HG03354 (cell line): ENCODE measurements around the gene L1CAM.

Experiments used
- ATAC-seq: cut with Tn5 transposase; IDR thresholded peaks from one replicate; pipeline ENCODE4 v1.9.1; 2021; ENCODE audit warnings: mild to moderate bottlenecking; ENCODE audit not compliant: unreplicated experiment, poor library complexity, severe bottlenecking

The L1CAM gene

DNA sequence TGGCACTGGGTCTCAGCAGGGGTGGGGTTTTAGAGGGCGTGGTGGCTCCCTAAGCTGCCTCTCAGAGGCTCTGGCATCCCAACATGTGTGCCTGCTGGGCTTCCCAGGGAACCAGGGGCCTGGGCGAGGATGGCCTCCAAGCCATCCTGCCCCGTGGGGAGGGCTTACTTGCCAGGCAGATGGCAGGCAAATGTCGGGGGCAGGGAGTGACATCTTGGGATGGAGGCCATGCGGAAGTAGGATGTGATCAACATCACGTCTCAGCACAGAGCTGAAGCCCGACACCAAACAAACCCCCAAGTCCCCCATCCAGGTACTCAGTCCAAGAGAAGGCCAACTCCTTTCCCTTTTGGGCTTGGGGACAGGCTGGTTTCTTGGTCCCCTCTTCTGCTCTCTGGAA is 4.7 kb downstream of the L1CAM start:
- ATAC-seq = no peak

DNA sequence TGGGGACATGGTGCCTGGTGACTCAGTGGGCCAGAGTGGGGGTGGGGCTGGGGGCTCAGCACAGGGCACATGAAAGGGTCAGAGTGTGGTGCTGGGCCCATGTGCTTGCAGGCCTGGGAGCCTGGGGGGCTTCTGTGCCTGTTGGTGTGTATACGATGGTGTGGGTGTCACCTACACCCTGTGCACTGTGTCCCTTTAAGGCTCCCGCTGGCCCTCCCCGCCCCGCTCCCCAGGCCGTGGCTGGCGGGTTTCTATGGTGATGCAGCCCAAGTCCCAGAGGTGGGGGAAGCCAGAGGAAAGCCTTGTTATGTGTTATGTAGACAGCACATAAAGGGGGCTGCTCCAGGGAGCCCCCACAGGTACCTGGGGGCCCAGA is 5.5 kb downstream of the L1CAM start:
- no peak for ATAC-seq

DNA sequence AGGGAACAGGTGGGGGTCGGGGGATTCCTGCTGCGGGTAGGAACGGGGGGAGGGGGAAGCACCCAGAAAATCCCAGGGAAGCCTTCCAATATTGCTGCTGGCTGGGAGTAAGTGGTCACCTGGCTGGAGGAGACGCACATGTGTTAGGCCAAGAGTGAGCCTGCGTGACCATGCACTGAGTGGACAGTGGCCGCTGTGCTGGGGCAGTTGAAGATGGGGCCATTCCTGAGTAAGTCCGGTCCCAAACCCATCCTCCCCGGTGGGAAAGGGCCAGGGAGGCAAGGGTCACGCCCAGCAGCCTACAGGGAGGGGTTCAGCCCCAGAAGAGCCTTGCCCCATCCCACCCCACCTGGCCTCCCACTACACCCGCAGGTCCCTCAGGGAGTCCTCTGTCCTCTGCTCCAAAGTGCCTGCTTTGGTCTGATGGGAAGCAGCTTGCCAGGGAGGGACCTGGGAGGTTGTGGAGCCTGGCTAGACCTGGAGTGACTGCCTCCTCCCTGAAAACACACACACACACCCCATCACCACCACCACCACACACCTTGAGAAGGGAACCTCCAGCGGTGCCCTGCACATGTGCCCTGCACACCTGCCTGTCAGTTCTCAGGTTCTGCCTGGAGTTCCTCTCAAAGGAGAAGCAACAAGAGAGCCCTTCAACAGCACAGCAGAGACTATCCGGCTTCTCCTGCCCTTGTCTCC is 6.1 kb downstream of the L1CAM start:
- ATAC-seq = no peak

DNA sequence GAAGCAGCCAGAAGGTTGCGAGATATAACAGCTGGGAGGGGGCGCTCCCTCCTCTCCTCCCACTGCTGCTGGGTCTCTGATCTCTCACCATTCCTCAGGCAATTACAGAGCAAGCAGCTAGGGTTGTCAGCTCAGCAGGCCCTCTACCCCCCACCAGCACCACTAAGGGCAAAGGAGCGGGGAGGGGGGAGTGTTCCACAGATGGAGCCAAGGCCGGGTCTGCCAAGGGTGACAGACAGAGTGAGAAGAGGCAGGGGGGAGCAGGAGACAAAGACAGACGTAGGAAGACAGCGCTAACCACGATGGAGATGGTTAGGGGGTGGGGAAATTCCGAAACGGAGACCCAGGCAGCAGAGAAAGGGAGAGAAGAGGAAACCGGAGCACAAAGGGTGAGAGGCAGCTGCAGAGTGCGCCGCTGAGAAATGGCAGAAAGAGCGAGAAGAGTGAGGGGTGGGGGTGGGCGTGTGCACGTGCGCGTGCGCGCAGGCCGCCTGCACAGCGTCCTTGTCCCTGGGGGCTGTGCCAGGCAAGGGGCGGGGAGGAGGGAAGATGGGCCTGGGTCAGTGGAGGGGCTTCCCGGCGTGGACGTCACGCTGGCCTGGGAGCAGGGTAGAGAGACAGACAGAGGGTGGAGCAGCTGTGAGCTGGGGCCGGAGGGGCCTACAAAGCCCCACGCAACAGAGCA is 6.9 kb downstream of the L1CAM start:
- no peak for ATAC-seq

DNA sequence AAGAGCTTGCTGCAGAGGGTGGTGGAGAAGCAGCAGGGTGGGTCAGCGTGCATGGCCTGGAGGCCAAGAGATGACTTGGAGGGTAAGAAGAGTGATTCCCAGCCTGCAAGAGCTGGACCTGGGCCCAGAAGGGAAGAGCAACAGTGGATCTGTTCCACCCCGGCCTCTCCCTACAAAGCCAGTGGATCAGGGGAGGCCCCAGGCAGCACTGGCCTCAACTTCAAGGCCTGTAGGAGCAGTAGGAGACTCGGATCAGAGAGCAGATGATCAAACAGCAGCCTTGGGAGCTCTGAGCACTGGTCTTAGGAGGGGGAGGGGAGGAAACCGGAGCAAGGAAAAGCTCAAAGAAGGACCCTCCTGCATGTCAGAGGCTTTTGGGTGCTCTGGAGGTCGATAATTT is 7.6 kb downstream of the L1CAM start:
- no peak for ATAC-seq

DNA sequence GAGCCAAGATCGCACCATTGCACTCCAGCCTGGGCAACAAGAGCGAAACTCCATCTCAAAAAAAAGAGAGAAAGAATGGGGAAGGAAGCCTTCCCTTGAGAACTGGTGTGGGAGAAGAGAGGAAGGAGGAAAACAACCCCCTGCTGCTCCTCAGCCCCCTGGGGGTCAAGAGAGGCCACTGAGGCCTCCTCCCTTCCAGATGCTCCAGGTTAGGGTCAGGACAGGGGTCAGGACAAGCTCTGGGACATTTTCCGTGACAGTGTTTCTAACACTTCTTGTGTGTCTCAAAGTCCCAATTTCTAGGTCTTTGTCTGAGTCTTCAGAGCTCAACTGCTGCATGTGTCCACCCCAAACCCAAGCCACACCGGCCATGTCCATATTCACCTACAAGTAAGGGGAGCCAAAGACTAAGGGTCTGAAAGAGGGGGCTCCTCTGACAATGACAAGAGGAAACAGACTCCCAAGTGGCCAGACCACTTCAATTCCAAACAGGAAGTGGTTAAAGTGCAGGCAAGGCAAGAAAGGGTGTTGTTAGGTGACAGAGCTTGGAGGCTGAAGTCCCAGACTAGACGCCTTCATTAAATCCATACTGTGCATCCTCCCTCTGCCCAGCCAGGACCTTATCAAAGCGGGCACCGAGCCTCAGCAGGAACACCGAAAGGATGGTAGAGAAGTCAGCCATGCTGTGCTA is 8.3 kb downstream of the L1CAM start:
- no peak for ATAC-seq

DNA sequence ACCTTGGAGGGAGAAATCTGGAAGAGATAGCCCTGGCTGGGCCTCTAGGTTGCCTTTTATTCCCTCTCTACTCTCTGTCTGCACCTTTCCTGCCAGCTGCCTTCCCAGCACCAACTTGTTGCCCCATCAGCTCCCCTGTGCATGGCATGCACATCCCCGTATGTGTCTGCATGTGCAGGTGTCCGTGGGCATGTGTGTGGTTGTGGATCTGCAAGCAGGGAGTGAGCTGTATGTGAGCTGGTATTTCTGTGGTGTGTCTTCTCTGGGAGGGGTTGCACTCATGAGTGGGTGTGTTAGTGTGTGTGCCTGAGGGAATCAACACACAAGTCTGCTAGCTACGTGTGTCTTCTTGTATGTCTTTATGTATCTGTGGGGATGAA is 9.9 kb downstream of the L1CAM start:
- ATAC-seq = no peak

DNA sequence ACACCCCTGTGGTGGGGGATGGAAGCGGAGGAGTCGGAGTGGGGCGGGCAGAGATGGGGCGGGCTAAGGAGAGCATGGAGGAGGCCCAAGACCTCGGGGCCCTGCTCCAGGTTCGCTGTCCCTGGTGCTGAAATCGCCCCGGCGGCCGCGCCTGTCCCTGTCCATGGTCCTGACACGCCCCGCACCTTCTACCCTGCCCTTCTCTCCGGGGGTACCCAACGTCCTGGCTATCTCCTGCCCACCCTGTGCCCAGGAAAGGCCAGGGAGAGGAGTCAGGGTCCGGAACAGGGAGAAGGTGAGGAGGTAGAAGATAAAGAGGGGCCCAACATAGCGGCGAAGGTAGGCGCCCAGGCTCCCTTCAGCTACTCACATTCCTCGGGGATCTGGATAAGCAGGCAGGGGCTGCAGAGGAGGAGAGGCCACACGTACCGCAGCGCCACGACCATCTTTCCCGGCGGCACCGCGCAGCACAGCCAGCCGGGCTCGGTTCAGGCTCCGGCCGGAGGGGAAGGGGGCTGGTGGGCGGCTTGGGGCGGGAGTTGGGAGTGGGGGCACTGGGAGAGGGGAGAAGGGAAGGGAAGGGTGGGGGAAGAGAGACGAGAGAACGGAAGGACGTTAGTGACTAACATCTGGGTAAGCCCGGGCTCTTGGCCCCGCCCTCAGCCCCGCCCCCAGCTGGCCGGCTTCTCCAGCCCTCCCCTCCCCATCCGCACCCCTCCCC is 10.4 kb downstream of the L1CAM start:
- peak; percentile 43 for ATAC-seq

DNA sequence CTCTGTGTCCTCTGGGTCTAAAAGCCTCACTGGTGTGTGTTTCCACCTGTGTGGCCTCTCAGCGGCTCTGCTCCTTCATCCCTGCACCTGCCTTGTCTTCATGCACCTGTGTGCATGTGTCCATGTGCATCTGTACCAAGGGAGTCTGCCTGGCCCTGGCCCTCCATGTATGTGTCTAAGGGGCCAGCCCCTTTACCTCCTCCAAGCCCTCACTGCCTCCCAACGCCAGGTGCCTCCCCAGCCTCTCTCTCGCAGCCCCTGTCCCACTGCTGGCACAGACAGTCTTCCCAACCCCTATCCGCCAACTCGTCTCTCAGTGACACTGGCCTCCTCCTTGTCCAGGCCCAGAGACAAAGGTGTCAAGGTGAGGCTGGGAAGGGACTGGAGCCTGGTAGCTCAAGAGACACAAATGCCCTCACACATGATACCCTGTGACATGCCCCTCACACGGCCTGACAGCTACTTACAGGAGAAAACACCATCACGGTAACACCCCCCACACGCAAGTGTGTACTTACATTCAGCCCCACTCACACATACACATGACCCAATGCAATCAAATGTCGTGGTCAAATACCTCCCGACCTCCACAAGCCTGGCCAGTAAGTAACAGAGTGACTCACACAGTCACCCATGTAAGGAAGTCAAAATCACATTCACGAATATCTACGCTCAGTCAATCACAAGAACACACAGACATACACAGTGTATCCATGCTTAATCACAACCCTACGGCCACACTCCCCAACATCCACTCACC is 11.4 kb downstream of the L1CAM start:
- ATAC-seq = no peak

DNA sequence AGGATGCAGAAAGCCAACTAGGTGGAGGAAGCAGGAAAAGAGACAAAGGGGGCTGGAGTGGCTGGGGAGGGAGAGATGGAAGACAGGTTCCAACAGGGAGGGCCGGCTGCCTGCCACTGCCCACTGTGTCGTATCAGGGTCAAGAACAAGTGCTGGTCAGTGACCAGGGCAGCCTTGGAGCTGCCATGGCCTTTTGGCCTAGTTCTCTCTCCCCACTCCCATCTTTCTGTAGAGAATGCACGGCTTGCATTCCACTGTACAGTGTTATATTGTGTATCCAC is 11.9 kb downstream of the L1CAM start:
- no peak for ATAC-seq

DNA sequence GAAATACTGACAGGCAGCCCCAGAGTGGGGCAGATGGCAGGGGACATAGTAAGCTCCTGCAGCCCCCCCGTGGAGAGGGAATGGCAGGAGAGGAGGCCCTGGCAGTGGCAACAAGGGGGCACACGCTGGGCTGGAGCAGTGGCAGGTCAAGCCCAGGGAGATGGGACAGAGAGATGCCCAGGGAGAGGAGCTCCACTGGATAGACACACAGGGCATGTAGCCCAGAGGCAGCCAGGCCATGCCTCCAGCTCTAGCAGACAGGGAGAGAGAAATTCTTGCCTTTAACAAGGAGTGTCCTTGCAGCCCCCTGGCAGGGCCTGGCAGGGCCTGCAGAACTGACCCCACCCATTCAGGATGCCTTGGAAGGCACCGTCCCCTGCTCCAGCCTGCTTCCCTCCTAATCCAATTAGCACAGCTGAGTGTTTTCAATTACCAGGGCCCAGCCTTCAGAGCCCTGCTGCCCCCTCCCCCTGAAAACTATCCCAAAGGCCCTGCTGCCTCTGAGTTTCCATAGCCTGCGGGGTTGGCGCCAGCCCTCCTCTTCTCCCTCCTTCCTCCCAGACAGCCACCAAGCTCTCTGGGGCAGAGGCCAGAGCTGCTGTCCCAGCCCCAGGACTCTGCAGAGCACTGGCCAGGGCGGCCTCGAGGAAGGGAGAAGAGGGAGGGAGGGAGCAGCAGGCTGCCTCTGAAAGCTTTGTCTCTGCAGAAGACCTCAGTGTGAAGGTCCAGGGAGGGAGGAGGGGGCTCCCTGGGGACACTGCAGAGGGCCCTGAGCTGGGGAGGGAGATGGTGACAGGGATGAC is 12.5 kb downstream of the L1CAM start:
- no peak for ATAC-seq

DNA sequence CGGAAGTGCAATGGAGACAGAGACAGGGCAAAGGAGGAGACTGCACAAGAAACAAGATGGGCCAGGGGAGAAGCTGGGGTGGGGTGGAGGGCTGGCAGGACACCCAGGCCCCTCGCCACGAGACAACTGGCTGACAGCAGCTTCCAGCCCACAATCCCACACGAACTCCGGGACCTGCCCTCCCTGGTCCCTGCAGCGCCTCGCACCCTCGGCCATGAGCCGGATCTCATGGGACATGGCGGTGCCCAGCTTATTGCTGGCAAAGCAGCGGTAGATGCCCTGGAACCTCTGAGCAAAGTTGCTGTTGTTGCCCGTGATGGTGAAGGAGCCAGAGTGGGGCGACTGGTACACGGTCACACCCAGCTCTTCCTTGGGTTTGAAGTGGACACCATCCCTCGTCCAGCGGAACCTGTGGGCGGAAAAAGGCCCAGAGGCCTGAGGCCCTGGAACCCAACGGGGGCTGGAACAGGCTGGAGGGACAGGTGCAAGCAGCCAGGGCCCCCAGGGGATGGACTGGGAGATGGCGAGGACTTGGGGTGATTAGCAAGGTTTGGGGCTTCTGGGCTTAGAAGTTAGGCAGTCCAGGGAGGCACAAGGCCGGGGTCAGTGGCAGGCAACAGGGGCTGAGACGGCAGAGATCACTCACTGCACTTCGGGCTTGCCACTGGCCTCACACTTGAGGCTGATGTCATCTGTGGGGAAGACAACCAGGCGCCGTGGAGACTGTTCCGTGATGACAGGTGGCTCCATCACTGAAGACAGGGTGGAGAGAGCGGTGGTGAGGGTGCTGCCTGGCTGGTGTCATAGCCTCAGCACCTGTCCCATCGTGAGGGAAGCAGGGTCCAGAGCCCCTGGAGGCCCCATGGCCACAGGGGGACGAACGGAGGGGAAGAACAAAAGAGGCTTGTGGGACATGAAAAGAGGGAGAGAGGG is 13.8 kb downstream of the L1CAM start:
- no peak for ATAC-seq

DNA sequence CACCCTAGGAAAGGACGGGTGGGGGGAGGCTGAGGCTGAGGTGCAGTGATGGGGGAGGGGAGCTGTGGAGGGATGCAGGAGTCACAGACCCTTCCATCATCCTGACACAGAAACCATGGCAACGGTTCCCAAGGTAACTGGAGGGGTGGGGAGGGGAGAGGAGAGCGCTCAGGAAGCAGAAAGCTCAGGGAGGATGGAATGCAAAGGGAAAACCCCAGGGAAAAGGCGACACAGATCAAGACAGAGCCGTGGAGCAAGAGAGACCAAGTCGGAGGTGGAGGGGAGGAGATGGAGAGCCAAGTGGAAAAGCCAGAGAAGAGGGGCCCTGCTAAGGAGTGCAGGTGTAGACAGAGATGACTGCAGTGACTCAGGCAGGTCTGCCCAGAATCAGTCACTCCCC is 14.5 kb downstream of the L1CAM start:
- no peak for ATAC-seq

DNA sequence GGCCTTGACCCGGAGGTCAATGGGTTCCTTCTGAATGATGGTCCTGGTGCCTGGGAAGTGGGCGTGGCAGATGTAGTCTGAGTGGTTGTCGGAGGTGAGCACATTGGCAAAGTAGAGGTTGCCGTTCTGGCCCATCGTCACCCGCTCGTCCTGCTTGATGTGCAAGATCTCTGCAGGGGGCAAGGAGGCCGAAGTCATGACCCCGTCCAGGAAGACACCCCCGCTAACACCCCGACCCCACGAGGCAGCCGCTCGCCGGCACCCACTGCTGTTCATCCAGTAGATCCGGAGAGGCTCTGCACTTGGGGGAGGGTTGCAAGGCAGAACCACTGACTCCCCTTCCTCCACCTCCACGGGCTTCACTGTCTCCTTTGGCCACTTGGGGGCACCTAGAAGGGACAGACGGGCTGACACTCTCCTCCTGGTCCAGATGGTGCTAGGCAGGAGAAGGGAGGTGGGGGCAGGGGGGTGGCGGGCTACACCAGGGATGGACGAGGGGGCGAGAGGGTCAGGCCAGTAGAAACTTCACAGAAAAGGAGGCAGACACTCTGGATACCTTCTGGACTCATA is 15.1 kb downstream of the L1CAM start:
- no peak for ATAC-seq

DNA sequence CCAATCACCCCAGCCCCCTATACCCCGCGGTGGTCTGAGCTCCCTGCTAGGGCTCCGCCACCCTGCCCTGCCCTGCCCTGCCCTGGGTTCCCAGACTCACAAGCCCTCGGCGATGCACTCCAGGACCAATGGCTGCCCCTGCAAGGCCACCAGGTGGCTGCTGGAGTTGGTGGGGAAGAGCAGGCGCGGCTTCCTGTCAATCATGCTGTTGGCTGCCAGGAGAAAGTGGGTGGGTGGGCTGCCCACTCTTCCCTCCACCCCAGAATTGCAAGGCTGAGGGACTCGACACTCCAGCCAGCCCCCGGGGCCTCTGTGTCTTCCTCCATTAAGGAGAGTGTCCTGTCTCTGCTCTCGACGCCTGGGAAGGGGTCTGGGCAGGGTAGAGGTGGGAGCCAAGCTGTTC is 15.7 kb downstream of the L1CAM start:
- ATAC-seq = no peak

DNA sequence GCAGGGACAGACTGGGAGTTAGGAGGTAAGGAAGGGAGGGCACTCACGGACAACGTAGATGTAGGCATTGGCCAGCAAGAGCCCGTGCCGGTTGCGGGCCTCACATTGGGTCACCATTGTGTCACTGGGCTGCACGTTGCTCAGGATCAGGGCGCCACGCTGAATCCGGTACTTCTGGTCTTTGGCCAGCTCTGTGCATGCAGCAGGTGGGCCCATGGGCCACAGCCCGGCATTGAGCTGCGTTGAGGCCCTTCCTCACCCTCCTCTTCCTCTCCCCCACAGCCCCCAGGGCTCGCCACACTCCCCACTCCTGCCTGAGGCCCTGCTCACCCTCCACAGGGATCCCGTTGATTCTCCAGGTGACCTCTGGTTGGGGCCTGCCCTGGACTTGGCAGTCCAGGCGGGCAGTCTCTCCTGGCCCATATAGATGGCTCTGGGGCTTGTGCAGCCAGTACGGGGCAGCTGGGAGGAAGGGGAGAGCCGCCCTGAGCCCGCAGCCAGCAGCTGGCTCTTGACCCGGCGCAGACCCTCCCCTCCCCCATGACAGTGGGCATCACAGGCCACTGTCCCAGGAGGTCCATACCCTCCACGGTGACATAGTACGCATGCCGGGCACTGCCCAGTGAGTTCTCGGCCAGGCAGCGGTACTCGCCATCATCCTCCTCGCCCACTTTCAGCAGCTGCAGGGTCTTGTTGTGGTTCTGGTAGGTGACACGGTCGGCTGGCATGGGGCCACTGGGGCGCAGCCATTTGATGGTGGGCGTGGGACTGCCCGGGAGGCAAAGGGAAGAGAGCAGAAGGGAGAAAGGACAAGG is 16.3 kb downstream of the L1CAM start:
- no peak for ATAC-seq
